H9 (cell line): ENCODE data around the gene SMYD5. TPM values are rescaled to one million over a fixed set of nuclear protein-coding genes. Genes with fewer than 3 reads are reported as not detected.

Source experiments
- DNase-seq: peaks from one replicate; pipeline ENCODE4 v3.0.0-alpha.2; 2017
- H2AFZ ChIP-seq: one replicate; pipeline ENCODE4 v1.6.1; 2013; ENCODE audit warnings: mild to moderate bottlenecking, low read length, control low read depth, moderate library complexity
- H2AK5ac ChIP-seq: 2 replicates; pipeline ENCODE4 v1.6.1; 2013; ENCODE audit warnings: low read length, control low read depth, mixed read lengths; ENCODE audit not compliant: insufficient read length
- H2BK120ac ChIP-seq: one replicate; pipeline ENCODE4 v1.6.1; 2013; ENCODE audit warnings: low read depth, mild to moderate bottlenecking, low read length, control low read depth, inconsistent platforms; ENCODE audit not compliant: poor library complexity, severe bottlenecking
- H2BK12ac ChIP-seq: 2 replicates; pipeline ENCODE4 v1.6.1; 2013; ENCODE audit warnings: low read length, control low read depth, mixed read lengths, low read depth; ENCODE audit not compliant: insufficient read length
- H2BK15ac ChIP-seq: 2 replicates; pipeline ENCODE4 v1.6.1; 2013; ENCODE audit warnings: low read depth, low read length, control low read depth
- H2BK20ac ChIP-seq: one replicate; pipeline ENCODE4 v1.6.1; 2013; ENCODE audit warnings: low read depth, mild to moderate bottlenecking, low read length, control low read depth, inconsistent platforms; ENCODE audit not compliant: poor library complexity, severe bottlenecking
- H2BK5ac ChIP-seq: 2 replicates; pipeline ENCODE4 v1.6.1; 2013; ENCODE audit warnings: low read length, control low read depth, mixed read lengths; ENCODE audit not compliant: insufficient read length
- H3K14ac ChIP-seq: 2 replicates; pipeline ENCODE4 v1.6.1; 2013; ENCODE audit warnings: low read length, control low read depth; ENCODE audit not compliant: insufficient read depth
- H3K18ac ChIP-seq: 2 replicates; pipeline ENCODE4 v1.6.1; 2013; ENCODE audit warnings: low read depth, mild to moderate bottlenecking, mixed read lengths, low read length, control low read depth; ENCODE audit not compliant: insufficient read length
- H3K23ac ChIP-seq: 2 replicates; pipeline ENCODE4 v1.6.1; 2013; ENCODE audit warnings: low read length, control low read depth, mixed read lengths, low read depth; ENCODE audit not compliant: insufficient read length
- H3K23me2 ChIP-seq: 2 replicates; pipeline ENCODE4 v1.6.1; 2013; ENCODE audit warnings: low read depth, mild to moderate bottlenecking, mixed read lengths, low read length, control low read depth; ENCODE audit not compliant: insufficient read length, poor library complexity, severe bottlenecking
- H3K27ac ChIP-seq: 2 replicates; pipeline ENCODE4 v1.5.1; 2013; ENCODE audit warnings: low read length, control low read depth, mixed read lengths, low read depth; ENCODE audit not compliant: insufficient read length
- H3K27me3 ChIP-seq: 2 replicates; pipeline ENCODE4 v1.6.1; 2013; ENCODE audit warnings: low read length, control low read depth, inconsistent platforms; ENCODE audit not compliant: insufficient read depth
- H3K4ac ChIP-seq: 2 replicates; pipeline ENCODE4 v1.6.1; 2013; ENCODE audit warnings: low read depth, mild to moderate bottlenecking, control low read depth, inconsistent platforms, low read length, moderate library complexity
- H3K4me1 ChIP-seq: 2 replicates; pipeline ENCODE4 v1.6.1; 2013; ENCODE audit warnings: low read length, control low read depth, inconsistent platforms; ENCODE audit not compliant: insufficient read depth
- H3K4me2 ChIP-seq: 2 replicates; pipeline ENCODE4 v1.6.1; 2013; ENCODE audit warnings: low read length, control low read depth, mixed read lengths; ENCODE audit not compliant: insufficient read length, insufficient read depth
- H3K56ac ChIP-seq: 2 replicates; pipeline ENCODE4 v1.6.1; 2013; ENCODE audit warnings: low read depth, mild to moderate bottlenecking, mixed read lengths, low read length, control low read depth; ENCODE audit not compliant: insufficient read length
- H3K79me1 ChIP-seq: 2 replicates; pipeline ENCODE4 v1.6.1; 2013; ENCODE audit warnings: low read depth, mild to moderate bottlenecking, moderate library complexity, low read length, control low read depth, inconsistent platforms; ENCODE audit not compliant: insufficient read depth, poor library complexity, severe bottlenecking
- H3K79me2 ChIP-seq: 2 replicates; pipeline ENCODE4 v1.6.1; 2013; ENCODE audit warnings: low read length, control low read depth, inconsistent platforms; ENCODE audit not compliant: insufficient read depth
- H3K9ac ChIP-seq: 2 replicates; pipeline ENCODE4 v1.6.1; 2013; ENCODE audit warnings: low read length, control low read depth, mixed read lengths; ENCODE audit not compliant: insufficient read length; ENCODE audit errors: extremely low read depth
- H3K9me3 ChIP-seq: one replicate; pipeline ENCODE4 v1.6.1; 2013; ENCODE audit warnings: low read depth, low read length, inconsistent platforms; ENCODE audit not compliant: control insufficient read depth
- H3T11ph ChIP-seq: one replicate; pipeline ENCODE4 v1.6.1; 2013; ENCODE audit warnings: mild to moderate bottlenecking, low read length, control low read depth, inconsistent platforms
- H4K20me1 ChIP-seq: one replicate; pipeline ENCODE4 v1.6.1; 2013; ENCODE audit not compliant: control insufficient read depth, insufficient read length, insufficient read depth
- H4K5ac ChIP-seq: 2 replicates; pipeline ENCODE4 v1.6.1; 2013; ENCODE audit warnings: low read depth, mild to moderate bottlenecking, mixed read lengths, low read length, control low read depth; ENCODE audit not compliant: insufficient read length
- H4K8ac ChIP-seq: replicated peaks from 2 replicates; pipeline ENCODE4 v1.6.1; 2013; ENCODE audit warnings: low read length, control low read depth, mixed read lengths, low read depth; ENCODE audit not compliant: insufficient read length
- H4K91ac ChIP-seq: 2 replicates; pipeline ENCODE4 v1.6.1; 2013; ENCODE audit warnings: low read depth, mild to moderate bottlenecking, moderate library complexity, mixed read lengths, low read length, control low read depth; ENCODE audit not compliant: insufficient read length
- H3K27ac Mint-ChIP-seq, 3 experiments: 2 replicates in 2 of 3; 3 replicates in 1 of 3; pipeline ENCODE4 v1.8.0; 2020 to 2021; ENCODE audit warnings: mixed read lengths in 3 of 3, mild to moderate bottlenecking in 1 of 3, moderate library complexity in 1 of 3
- H3K27me3 Mint-ChIP-seq: 2 replicates; pipeline ENCODE4 v1.8.0; 2021; ENCODE audit warnings: low read depth, mild to moderate bottlenecking, moderate library complexity, mixed read lengths
- H3K36me3 Mint-ChIP-seq, 3 experiments: 2 replicates in 2 of 3; 3 replicates in 1 of 3; pipeline ENCODE4 v1.8.0; 2020 to 2021; ENCODE audit warnings: low read depth in 3 of 3, mixed read lengths in 3 of 3; ENCODE audit not compliant: insufficient read depth in 1 of 3
- H3K4me1 Mint-ChIP-seq, 2 experiments: 2 replicates each; pipeline ENCODE4 v1.8.0; 2020; ENCODE audit warnings: mixed read lengths in 2 of 2
- H3K4me3 Mint-ChIP-seq, 2 experiments: 2 replicates in 1 of 2; 3 replicates in 1 of 2; pipeline ENCODE4 v1.8.0; 2020 to 2021; ENCODE audit warnings: mild to moderate bottlenecking in 2 of 2, mixed read lengths in 2 of 2, moderate library complexity in 1 of 2
- H3K9me3 Mint-ChIP-seq, 2 experiments: 2 replicates in 1 of 2; 3 replicates in 1 of 2; pipeline ENCODE4 v1.8.0; 2020; ENCODE audit warnings: mild to moderate bottlenecking in 2 of 2, mixed read lengths in 2 of 2, moderate library complexity in 1 of 2
- CTCF ChIP-seq: fragments of 200-600 bp; sonication (generic); conservative IDR thresholded peaks from 3 replicates; pipeline ENCODE4 v1.8.0; 2021; ENCODE audit warnings: antibody characterized with exemption, mild to moderate bottlenecking
- WGBS: extraction: QIAGEN DNeasy Blood & Tissue Kit; methylation state at CpG from one replicate; pipeline ENCODE4 v1.1.7; 2013; ENCODE audit warnings: missing lambda C conversion rate, low lambda C conversion rate, mixed read lengths; ENCODE audit not compliant: insufficient read length; ENCODE audit errors: extremely low coverage; 5-methylcytosine and 5-hydroxymethylcytosine counted together
- total RNA-seq: library from RNA; stranded (reverse); gene quantifications from 2 replicates; pipeline ENCODE4 v1.2.1, GENCODE V29; 2021

SMYD5 gene
- total RNA-seq, 1 experiment from 2014 or later, result 45.2 TPM

- Histone ChIP-seq H2BK12ac (no peak overlapping the region), H2AK5ac (no peak overlapping the region), H2AFZ (no peak overlapping the region), H3K4me1 (no peaks in the 10 kb centered on the region), H4K91ac (no peak overlapping the region), H2BK15ac (no peak overlapping the region), H3K56ac (no peak overlapping the region), H3K23me2 (peaks cover 3% of the 10 kb centered on the region), H4K8ac (no peak overlapping the region), H2BK120ac (no peak overlapping the region), H4K20me1 (no peaks in the 10 kb centered on the region), H3K79me2 (no peaks in the 10 kb centered on the region), H3K9me3 (no peaks in the 10 kb centered on the region), H3K14ac (no peak overlapping the region), H3K18ac (no peak overlapping the region), H3K4ac (no peak overlapping the region), H3K27me3 (peaks cover 9% of the 10 kb centered on the region; the same call in 1 of the 2 replicates), H3K9ac (no peak overlapping the region), H4K5ac (no peak overlapping the region), H3K4me2 (no peak overlapping the region), H3K23ac (no peak overlapping the region), H3K27ac (no peak overlapping the region), H3T11ph (no peak overlapping the region), H2BK5ac (no peak overlapping the region), H2BK20ac (no peak overlapping the region), H3K79me1 (no peaks in the 10 kb centered on the region)
- Mint-ChIP-seq H3K27ac (no peak overlapping the region), H3K4me1 (peaks cover 4 to 14% of the 10 kb centered on the region in 2 experiments), H3K36me3 (no peaks in the 10 kb centered on the region; a peak in 1 of 7 replicates), H3K9me3 (peaks cover 4% of the 10 kb centered on the region in 2 experiments; a peak in 1 of 5 replicates), H3K4me3 (no peak overlapping the region), H3K27me3 (peaks cover 43% of the 10 kb centered on the region)
- no peak for TF ChIP-seq CTCF
- DNase-seq, result no peak
- no CpG with 5 or more reads among the region's 3 CpGs for WGBS
Observed at GRCh38 chr2:73208258-73208657, 5.8 kb upstream of the SMYD5 start.
